Motor neuron (in vitro differentiated cells): Measurements from ENCODE around the gene NPSR1. TPM values are rescaled to one million over a fixed set of nuclear protein-coding genes. Genes with fewer than 3 reads are reported as not detected.

Experiments
- ATAC-seq, 8 experiments: fragments of 200-7000 bp; cut with Tn5 transposase; replicated peaks in 6 of 8; 2 replicates each; pipeline ENCODE4 v1.8.0; 2021; ENCODE audit warnings: mild to moderate bottlenecking in 8 of 8, moderate library complexity in 8 of 8
- H3K27ac ChIP-seq, 2 donors: fragments of 250-450 bp; sonication (Bioruptor Pico); 2 replicates each; pipeline ENCODE4 v1.9.0; 2021; ENCODE audit warnings: antibody characterized with exemption in 2 of 2, mild to moderate bottlenecking in 2 of 2, moderate library complexity in 1 of 2
- H3K4me1 ChIP-seq, 2 donors: fragments of 250-450 bp; sonication (Bioruptor Pico); replicated peaks in 1 of 2; 2 replicates each; pipeline ENCODE4 v1.6.1; 2021; ENCODE audit warnings: antibody characterized with exemption in 2 of 2, mild to moderate bottlenecking in 2 of 2, moderate library complexity in 1 of 2
- H3K4me3 ChIP-seq, 5 donors: fragments of 250-450 bp; sonication (Bioruptor Pico); 2 replicates each; pipeline ENCODE4 v1.9.0; 2021; ENCODE audit warnings: antibody characterized with exemption in 5 of 5, mild to moderate bottlenecking in 5 of 5, moderate library complexity in 4 of 5
- WGBS, 10 experiments: fragments of 450-650 bp; shearing (Covaris generic); methylation state at CpG; one replicate each; pipeline ENCODE4 v1.0.0; 2022; 5-methylcytosine and 5-hydroxymethylcytosine counted together
- in situ Hi-C, 9 experiments: fragments of 400-800 bp; cut with MboI; loops; one replicate each; pipeline ENCODE4 v1.15.0; 2021; ENCODE audit warnings: low sequenced_read_pairs in 9 of 9, low pct_unique_long_range_greater_than_20kb in 2 of 9; ENCODE audit not compliant: unreplicated experiment in 9 of 9
- total RNA-seq, 8 experiments: library from RNA; unstranded; fragments of 300-600 nt; gene quantifications; 2 replicates each; pipeline versions ENCODE4 v1.2.3 to v1.2.4, GENCODE V29; 2022

NPSR1 gene
- total RNA-seq, 8 experiments from 2014 or later = 0.28 to 50.5 (median 2.5) TPM; not detected in 4

- in situ Hi-C loops = no loop called here
- no peak overlapping the region for H3K27ac ChIP-seq
- ATAC-seq = no peak
- 11 to 90% (median 86%) methylated on average over 1 to 6 of the region's 7 CpGs; no CpG with 5 or more reads in 3 of the 10 experiments for WGBS, 10 experiments
- no peaks in the 10 kb centered on the region for H3K4me1 ChIP-seq
- no peak overlapping the region for H3K4me3 ChIP-seq
Observed at GRCh38 chr7:34728156-34728555, 70.1 kb downstream of the NPSR1 start.

- in situ Hi-C loops = no loop called here
- 40 to 100% (median 67%) methylated on average over 1 of the region's 1 CpG; no CpG with 5 or more reads in 4 of the 10 experiments for WGBS, 10 experiments
- ATAC-seq = no peak
- Histone ChIP-seq H3K4me1 (no peaks in the 10 kb centered on the region), H3K27ac (no peak overlapping the region), H3K4me3 (no peak overlapping the region)
Observed at GRCh38 chr7:34734771-34735170, 76.8 kb downstream of the NPSR1 start.

GRCh38 chr7:34735526-34735925 is 77.5 kb downstream of the NPSR1 start:
- 4 to 100% (median 90%) methylated on average over 2 of the region's 2 CpGs; no CpG with 5 or more reads in 1 of the 10 experiments for WGBS, 10 experiments
- H3K27ac ChIP-seq = no peak overlapping the region
- H3K4me1 ChIP-seq = no peaks in the 10 kb centered on the region
- in situ Hi-C loops = no loop called here
- H3K4me3 ChIP-seq = no peak overlapping the region
- no peak for ATAC-seq

GRCh38 chr7:34739651-34740300 is 81.8 kb downstream of the NPSR1 start:
- H3K27ac ChIP-seq = no peak overlapping the region
- WGBS, 10 experiments = 36 to 90% (median 55%) methylated on average over 1 to 3 of the region's 5 CpGs; no CpG with 5 or more reads in 4 of the 10 experiments
- H3K4me1 ChIP-seq = no peaks in the 10 kb centered on the region
- in situ Hi-C loops = no loop called here
- no peak overlapping the region for H3K4me3 ChIP-seq
- ATAC-seq = no peak

- no peak overlapping the region for H3K4me3 ChIP-seq
- no peak for ATAC-seq
- in situ Hi-C loops = no loop called here
- WGBS, 10 experiments = 0 to 88% (median 37%) methylated on average over 1 of the region's 1 CpG; no CpG with 5 or more reads in 4 of the 10 experiments
- no peak overlapping the region for H3K27ac ChIP-seq
- H3K4me1 ChIP-seq = no peaks in the 10 kb centered on the region
Observed at GRCh38 chr7:34740840-34741239, 82.8 kb downstream of the NPSR1 start.

GRCh38 chr7:34747176-34747781 is 89.3 kb downstream of the NPSR1 start:
- H3K4me3 ChIP-seq = no peak overlapping the region
- 44 to 83% (median 64%) methylated on average over 1 to 8 of the region's 8 CpGs; no CpG with 5 or more reads in 4 of the 10 experiments for WGBS, 10 experiments
- ATAC-seq = peak in 1 of 8 experiments; percentile 23
- peaks cover 0 to 4% of the 10 kb centered on the region in 2 donors for H3K4me1 ChIP-seq
- in situ Hi-C loops = no loop called here
- H3K27ac ChIP-seq = no peak overlapping the region

GRCh38 chr7:34747867-34748727 is 90.1 kb downstream of the NPSR1 start:
- in situ Hi-C loops = no loop called here
- ATAC-seq = peak in 7 of 8 experiments; percentile 16 to 96 (median 91)
- Histone ChIP-seq H3K4me3 (no peak overlapping the region), H3K4me1 (peaks cover 0 to 4% of the 10 kb centered on the region in 2 donors), H3K27ac (no peak overlapping the region)
- 0 to 94% (median 47%) methylated on average over 1 to 6 of the region's 8 CpGs; no CpG with 5 or more reads in 2 of the 10 experiments for WGBS, 10 experiments

- no peak overlapping the region for H3K27ac ChIP-seq
- no peak for ATAC-seq
- 30 to 100% (median 90%) methylated on average over 1 to 2 of the region's 2 CpGs; no CpG with 5 or more reads in 4 of the 10 experiments for WGBS, 10 experiments
- in situ Hi-C loops = no loop called here
- H3K4me3 ChIP-seq = no peak overlapping the region
- peaks cover 0 to 4% of the 10 kb centered on the region in 2 donors for H3K4me1 ChIP-seq
Observed at GRCh38 chr7:34748728-34749089, 90.7 kb downstream of the NPSR1 start.

- WGBS, 10 experiments = 50 to 100% (median 94%) methylated on average over 2 of the region's 2 CpGs; no CpG with 5 or more reads in 3 of the 10 experiments
- H3K4me3 ChIP-seq = no peak overlapping the region
- peaks cover 0 to 4% of the 10 kb centered on the region in 2 donors for H3K4me1 ChIP-seq
- H3K27ac ChIP-seq = no peak overlapping the region
- in situ Hi-C loops = no loop called here
- ATAC-seq = no peak
Observed at GRCh38 chr7:34749446-34749845, 91.4 kb downstream of the NPSR1 start.

- H3K4me3 ChIP-seq = no peak overlapping the region
- in situ Hi-C loops = no loop called here
- H3K27ac ChIP-seq = no peak overlapping the region
- ATAC-seq = no peak
- peaks cover 3 to 7% of the 10 kb centered on the region in 2 donors for H3K4me1 ChIP-seq
- 0 to 92% (median 79%) methylated on average over 1 to 8 of the region's 8 CpGs; no CpG with 5 or more reads in 4 of the 10 experiments for WGBS, 10 experiments
Observed at GRCh38 chr7:34750209-34750608, 92.2 kb downstream of the NPSR1 start.

- H3K4me1 ChIP-seq = peaks cover 6 to 11% of the 10 kb centered on the region in 2 donors
- no peak overlapping the region for H3K4me3 ChIP-seq
- in situ Hi-C loops = no loop called here
- ATAC-seq = no peak
- no peak overlapping the region for H3K27ac ChIP-seq
- 0 to 100% (median 80%) methylated on average over 1 to 2 of the region's 2 CpGs; no CpG with 5 or more reads in 5 of the 10 experiments for WGBS, 10 experiments
Observed at GRCh38 chr7:34750636-34751035, 92.6 kb downstream of the NPSR1 start.

- in situ Hi-C loops = no loop called here
- H3K4me1 ChIP-seq = peaks cover 9 to 14% of the 10 kb centered on the region in 2 donors
- ATAC-seq = no peak
- H3K27ac ChIP-seq = no peak overlapping the region
- H3K4me3 ChIP-seq = no peak overlapping the region
- WGBS, 10 experiments = 34 to 76% (median 64%) methylated on average over 2 to 9 of the region's 11 CpGs; no CpG with 5 or more reads in 3 of the 10 experiments
Observed at GRCh38 chr7:34751725-34752643, 94.0 kb downstream of the NPSR1 start.
